SK-N-SH (cell line): ENCODE measurements around the gene WFDC10A. TPM values are rescaled to one million over a fixed set of nuclear protein-coding genes. Genes with fewer than 3 reads are reported as not detected.

Experiments used
- CTCF ChIA-PET: fragments of 300-600, 350-600 bp; formaldehyde crosslinking; extraction: SDS; loops from one replicate; lab custom pipeline; 2021; lab: Yijun Ruan, JAX
- POLR2A ChIA-PET: fragments of 350-600 bp; sonication (Branson Sonifier 250); formaldehyde crosslinking; extraction: SDS; loops from one replicate; lab custom pipeline; 2020; ENCODE audit warnings: antibody characterized with exemption, inconsistent platforms; lab: Yijun Ruan, JAX
- DNase-seq: peaks from one replicate; pipeline ENCODE4 v3.0.0; 2012
- H2AFZ ChIP-seq: fragments of 200-600 bp; sonication (generic); 2 replicates; pipeline ENCODE4 v1.8.1; 2016; ENCODE audit warnings: antibody characterized with exemption, mild to moderate bottlenecking, low read depth
- H3F3A ChIP-seq: fragments of 200-600 bp; sonication (generic); replicated peaks from 2 replicates; pipeline ENCODE3; 2016; ENCODE audit warnings: antibody characterized with exemption, mild to moderate bottlenecking; ENCODE audit not compliant: insufficient read depth
- H3K27ac ChIP-seq, 2 experiments: fragments of 200-500 bp in 1 of 2; fragments of 200-600 bp in 1 of 2; sonication (Bioruptor generic) in 1 of 2; sonication (generic), shearing (Covaris generic) in 1 of 2; 2 replicates each; pipeline versions ENCODE4 v1.5.1 to v1.6.1; 2014 to 2016; ENCODE audit warnings: low read depth in 2 of 2, inconsistent platforms in 1 of 2, low read length in 1 of 2, mild to moderate bottlenecking in 1 of 2, mixed read lengths in 1 of 2
- H3K27me3 ChIP-seq: fragments of 200-600 bp; sonication (generic), shearing (Covaris generic); 2 replicates; pipeline ENCODE4 v1.6.1; 2016; ENCODE audit warnings: mixed run types; ENCODE audit not compliant: insufficient read depth
- H3K36me3 ChIP-seq, 2 experiments: fragments of 200-500 bp in 1 of 2; fragments of 200-600 bp in 1 of 2; sonication (Bioruptor generic) in 1 of 2; sonication (generic) in 1 of 2; replicated peaks in 1 of 2; 2 replicates each; pipeline versions ENCODE3 to v1.5.1; 2014 to 2016; ENCODE audit warnings: low read length in 1 of 2, mild to moderate bottlenecking in 1 of 2; ENCODE audit not compliant: insufficient read depth in 2 of 2, control insufficient read depth in 1 of 2
- H3K4me1 ChIP-seq, 2 experiments: fragments of 200-500 bp in 1 of 2; fragments of 200-600 bp in 1 of 2; sonication (Bioruptor generic) in 1 of 2; sonication (generic), shearing (Covaris generic) in 1 of 2; 2 replicates each; pipeline versions ENCODE4 v1.5.1 to v1.6.1; 2014 to 2016; ENCODE audit warnings: low read depth in 1 of 2, low read length in 1 of 2, mixed run types in 1 of 2; ENCODE audit not compliant: insufficient read depth in 2 of 2, control insufficient read depth in 1 of 2
- H3K4me2 ChIP-seq: fragments of 200-600 bp; sonication (generic), shearing (Covaris generic); 2 replicates; pipeline ENCODE4 v1.6.1; 2017; ENCODE audit warnings: mixed run types
- H3K4me3 ChIP-seq, 2 experiments: fragments of 200-500 bp in 1 of 2; fragments of 200-600 bp in 1 of 2; sonication (Bioruptor generic) in 1 of 2; sonication (generic), shearing (Covaris generic) in 1 of 2; 2 replicates each; pipeline versions ENCODE4 v1.5.1 to v1.8.1; 2014 to 2016; ENCODE audit warnings: low read depth in 2 of 2, inconsistent platforms in 1 of 2, low read length in 1 of 2, mild to moderate bottlenecking in 1 of 2, mixed read lengths in 1 of 2, moderate library complexity in 1 of 2
- H3K79me2 ChIP-seq: fragments of 200-600 bp; sonication (generic); 2 replicates; pipeline ENCODE4 v1.8.1; 2017; ENCODE audit warnings: mild to moderate bottlenecking; ENCODE audit not compliant: insufficient read depth
- H3K9ac ChIP-seq: fragments of 200-600 bp; sonication (generic); 2 replicates; pipeline ENCODE4 v1.6.1; 2017; ENCODE audit warnings: mixed run types
- H3K9me2 ChIP-seq: fragments of 200-600 bp; sonication (generic); 2 replicates; pipeline ENCODE4 v1.6.1; 2017; ENCODE audit warnings: mixed run types
- H3K9me3 ChIP-seq: fragments of 200-600 bp; sonication (generic); 2 replicates; pipeline ENCODE4 v1.6.1; 2017; ENCODE audit warnings: mixed run types, mild to moderate bottlenecking, moderate library complexity
- H4K20me1 ChIP-seq: fragments of 200-600 bp; sonication (generic); 2 replicates; pipeline ENCODE4 v1.6.1; 2017; ENCODE audit warnings: mild to moderate bottlenecking, mixed run types; ENCODE audit not compliant: insufficient read depth
- CTCF ChIP-seq: fragments of 200-600 bp; sonication (generic); IDR thresholded peaks from 2 replicates; pipeline ENCODE4 v1.6.1; 2017; ENCODE audit warnings: antibody characterized with exemption, mild to moderate bottlenecking, moderate library complexity
- ELF1 ChIP-seq: IDR thresholded peaks from 2 replicates; pipeline ENCODE4 v1.4.0; 2012
- EZH2phosphoT487 ChIP-seq: fragments of 200-600 bp; sonication (generic); IDR thresholded peaks from 2 replicates; pipeline ENCODE4 v1.6.1; 2017; ENCODE audit warnings: low read depth, mixed run types, mild to moderate bottlenecking, antibody characterized with exemption, moderate library complexity, borderline replicate concordance
- FOXJ3 ChIP-seq: sonication (generic); formaldehyde crosslinking; IDR thresholded peaks from 2 replicates; pipeline ENCODE4 v1.5.1; 2020; ENCODE audit warnings: mild to moderate bottlenecking, missing genetic modification reagents
- GABPA ChIP-seq: IDR thresholded peaks from 2 replicates; pipeline ENCODE4 v1.4.0; 2012; ENCODE audit warnings: low read depth, mild to moderate bottlenecking
- GATA2 ChIP-seq: sonication (generic); formaldehyde crosslinking; IDR thresholded peaks from 2 replicates; pipeline ENCODE4 v1.5.0; 2020; ENCODE audit warnings: mild to moderate bottlenecking, missing genetic modification reagents
- MEF2A ChIP-seq: IDR thresholded peaks from 2 replicates; pipeline ENCODE4 v1.4.0; 2012; ENCODE audit warnings: low read depth, borderline replicate concordance
- MXI1 ChIP-seq: IDR thresholded peaks from 2 replicates; pipeline ENCODE4 v1.6.1; 2012; ENCODE audit warnings: mild to moderate bottlenecking, low read depth, low read length, improper control_type of control experiment
- NRF1 ChIP-seq: IDR thresholded peaks from 2 replicates; pipeline ENCODE4 v1.6.1; 2012; ENCODE audit warnings: low read depth, mild to moderate bottlenecking, low read length
- POLR2AphosphoS5 ChIP-seq: IDR thresholded peaks from 2 replicates; pipeline ENCODE4 v1.6.1; 2012; ENCODE audit warnings: low read depth, low read length
- RAD21 ChIP-seq: IDR thresholded peaks from 2 replicates; pipeline ENCODE4 v1.6.1; 2012; ENCODE audit warnings: mild to moderate bottlenecking, low read length
- RFX5 ChIP-seq: IDR thresholded peaks from 2 replicates; pipeline ENCODE4 v1.6.1; 2012; ENCODE audit warnings: mild to moderate bottlenecking, improper control_type of control experiment, low read length
- RXRA ChIP-seq: IDR thresholded peaks from 2 replicates; pipeline ENCODE4 v1.4.0; 2012; ENCODE audit warnings: low read depth, mild to moderate bottlenecking, borderline replicate concordance
- SMC3 ChIP-seq: IDR thresholded peaks from 2 replicates; pipeline ENCODE4 v1.6.1; 2012; ENCODE audit warnings: low read depth, low read length, improper control_type of control experiment
- ZBTB33 ChIP-seq: IDR thresholded peaks from 2 replicates; pipeline ENCODE4 v1.4.0; 2012; ENCODE audit warnings: low read depth, borderline replicate concordance
- WGBS: methylation state at CpG from one replicate; pipeline ENCODE4 v1.1.6; 2017; ENCODE audit warnings: low lambda C conversion rate; 5-methylcytosine and 5-hydroxymethylcytosine counted together
- polyA plus RNA-seq, 3 experiments: library from polyadenylated mRNA; depleted of rRNA; stranded (reverse); fragments of >200 nt; gene quantifications; 2 replicates each; pipeline ENCODE4 v1.2.3, GENCODE V29; 2012

WFDC10A gene
- polyA plus RNA-seq, 1 of the 3 experiments (the other 2 are of a cell fraction): not detected

GRCh38 chr20:45589725-45590124 lies 39.8 kb upstream of the WFDC10A start:
- H3K36me3 ChIP-seq: no peaks in the 10 kb centered on the region
- 0% methylated on average over 1 of the region's 1 CpG for WGBS
- no peak overlapping the region for H2AFZ ChIP-seq
- CTCF ChIA-PET: interaction anchor here (1.7 kb wide), 1 partner anchor 181 kb away, joined by 5 read pairs; no protein-coding TSS in a partner anchor
- H3K4me3 ChIP-seq: no peak overlapping the region
- POLR2A ChIA-PET: no interaction called here
- no peak overlapping the region for H3K4me2 ChIP-seq
- H3F3A ChIP-seq: no peaks in the 10 kb centered on the region
- H4K20me1 ChIP-seq: no peaks in the 10 kb centered on the region
- H3K9me3 ChIP-seq: no peaks in the 10 kb centered on the region
- TF ChIP-seq FOXJ3 (CRISPR knock-in tag) (no peak), GABPA (no peak), ZBTB33 (no peak), CTCF (no peak), POLR2AphosphoS5 (no peak), MEF2A (no peak), GATA2 (no peak), ELF1 (no peak)
- TF ChIP-seq, all 33 proteins: peak for 0
- H3K27ac ChIP-seq: no peak overlapping the region
- no peaks in the 10 kb centered on the region for H3K9me2 ChIP-seq
- no peak for DNase-seq
- peaks cover 14% of the 10 kb centered on the region; the same call in 1 of the 2 replicates for H3K27me3 ChIP-seq
- no peaks in the 10 kb centered on the region for H3K79me2 ChIP-seq
- no peak overlapping the region for H3K9ac ChIP-seq
- no peaks in the 10 kb centered on the region for H3K4me1 ChIP-seq

GRCh38 chr20:45592574-45593189 lies 36.9 kb upstream of the WFDC10A start:
- Histone ChIP-seq H3K79me2 (no peaks in the 10 kb centered on the region), H3K27ac (no peak overlapping the region), H3F3A (no peaks in the 10 kb centered on the region), H3K9ac (no peak overlapping the region), H2AFZ (no peak overlapping the region), H3K9me2 (no peaks in the 10 kb centered on the region), H3K4me2 (no peak overlapping the region), H3K27me3 (peaks cover 10% of the 10 kb centered on the region; the same call in 1 of the 2 replicates), H4K20me1 (no peaks in the 10 kb centered on the region), H3K4me1 (no peaks in the 10 kb centered on the region), H3K4me3 (no peak overlapping the region; a peak in 1 of 4 replicates), H3K36me3 (no peaks in the 10 kb centered on the region), H3K9me3 (no peaks in the 10 kb centered on the region)
- WGBS: 2% methylated on average over 5 of the region's 5 CpGs
- peak; percentile 60 for TF ChIP-seq RAD21
- TF ChIP-seq CTCF: peak; percentile 75
- no peak for TF ChIP-seq RFX5
- no peak for TF ChIP-seq EZH2phosphoT487
- no peak for TF ChIP-seq NRF1
- no peak for TF ChIP-seq RXRA
- peak; percentile 47 for TF ChIP-seq SMC3
- no peak for TF ChIP-seq MXI1
- DNase-seq: peak; percentile 33
- POLR2A ChIA-PET: no interaction called here
- CTCF ChIA-PET: interaction anchor here (1.0 to 3.6 kb wide), 4 partner anchors 36 to 338 kb away, joined by 3 to 14 read pairs (median 6); no protein-coding TSS in a partner anchor
